GM19328 (cell line): ENCODE data around the gene ACADS.

ENCODE experiments used
- ATAC-seq: cut with Tn5 transposase; IDR thresholded peaks from one replicate; pipeline ENCODE4 v1.9.1; 2021; ENCODE audit warnings: mild to moderate bottlenecking, moderate library complexity; ENCODE audit not compliant: unreplicated experiment

Gene ACADS

GRCh38 chr12:120725659-120726509, at the start of gene ACADS:
Gene ACADS (plus strand): TSS chr12:120725826. CDS start chr12:120725886, 60 bp downstream.
- ATAC-seq = peak; percentile 98

- no peak for ATAC-seq
Observed at GRCh38 chr12:120677765-120678473, 47.7 kb upstream of the ACADS start.

DNA sequence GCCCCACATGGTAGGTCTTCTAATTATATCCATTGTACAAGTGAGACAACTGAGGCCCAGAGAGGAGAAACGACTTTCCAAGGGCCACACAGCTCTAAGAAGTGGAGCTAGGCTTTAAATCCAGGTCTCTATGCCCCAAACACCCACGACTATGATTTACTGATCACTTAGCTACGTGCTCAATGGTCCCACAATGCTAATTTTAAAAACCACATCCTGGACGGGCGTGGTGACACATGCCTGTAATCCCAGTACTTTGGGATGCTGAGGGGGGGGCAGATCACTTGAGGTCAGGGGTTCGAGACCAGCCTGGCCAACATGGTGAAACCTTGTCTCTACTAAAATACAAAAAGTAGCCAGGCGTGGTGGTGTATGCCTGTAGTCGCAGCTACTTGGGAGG, 47.1 kb upstream of the ACADS start:
- no peak for ATAC-seq

DNA sequence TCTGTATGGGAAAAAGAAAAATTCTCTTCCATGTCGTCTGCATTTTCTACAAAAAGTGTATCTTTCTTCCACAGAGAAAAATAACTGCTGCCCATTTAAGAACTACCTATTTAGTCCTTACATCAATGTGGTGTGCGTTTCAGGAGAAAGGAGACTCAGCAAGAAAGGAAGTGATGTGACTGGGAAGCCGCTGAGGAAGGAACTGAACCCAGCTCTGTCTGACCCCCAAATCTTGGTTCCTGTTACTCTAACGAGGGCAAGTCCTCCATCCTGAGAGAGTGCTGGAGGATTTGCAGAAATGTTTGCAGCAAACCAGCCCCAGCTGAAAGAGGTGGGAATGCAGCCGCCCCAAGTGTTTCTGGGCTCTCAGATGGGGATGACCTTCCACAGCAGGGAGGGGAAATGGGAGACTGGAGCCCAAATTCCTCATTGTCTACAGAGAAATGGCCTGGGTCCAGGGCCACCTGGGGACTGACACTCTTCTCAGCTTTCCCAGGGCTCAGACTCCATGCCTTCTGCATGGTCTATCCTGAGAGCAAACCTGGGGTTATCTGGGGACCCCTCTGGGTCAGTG, 45.4 kb upstream of the ACADS start:
- no peak for ATAC-seq

GRCh38 chr12:120684523-120684932, 41.1 kb upstream of the ACADS start:
- no peak for ATAC-seq

- ATAC-seq = no peak
Observed at GRCh38 chr12:120685522-120685921, 40.1 kb upstream of the ACADS start.

DNA sequence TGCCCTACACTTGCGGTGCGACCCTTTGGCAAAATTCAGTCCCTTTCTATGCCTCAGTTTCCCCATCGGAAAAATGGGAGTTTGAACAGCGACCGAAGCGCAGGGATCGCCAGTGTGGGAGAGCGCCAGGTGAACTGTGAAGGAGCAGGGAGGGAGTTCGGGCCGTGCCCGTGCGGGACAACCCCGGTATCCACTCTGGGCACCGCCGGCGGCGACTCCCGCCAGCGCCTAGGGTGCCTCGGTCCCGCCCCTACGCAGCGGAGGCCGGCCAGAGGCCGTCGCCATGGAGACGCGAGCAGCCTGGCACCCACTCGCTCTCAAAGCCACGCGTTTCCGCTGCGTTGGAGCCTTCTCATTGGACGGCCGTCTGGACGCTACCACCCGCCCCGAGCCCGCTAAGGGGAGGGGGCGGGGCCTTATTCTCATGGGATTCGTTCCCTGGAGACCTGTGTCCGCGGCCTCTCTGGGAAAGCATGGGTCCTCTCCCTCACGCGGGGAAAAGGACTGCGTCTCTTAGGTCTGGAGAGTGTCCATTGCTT, 39.4 kb upstream of the ACADS start:
- ATAC-seq = peak; percentile 74

GRCh38 chr12:120686690-120687577, 38.7 kb upstream of the ACADS start, which contains the start of gene MLEC:
Gene MLEC (plus strand): TSS chr12:120687149. CDS start chr12:120687297, 148 bp downstream.
- ATAC-seq = peak; percentile 57

DNA sequence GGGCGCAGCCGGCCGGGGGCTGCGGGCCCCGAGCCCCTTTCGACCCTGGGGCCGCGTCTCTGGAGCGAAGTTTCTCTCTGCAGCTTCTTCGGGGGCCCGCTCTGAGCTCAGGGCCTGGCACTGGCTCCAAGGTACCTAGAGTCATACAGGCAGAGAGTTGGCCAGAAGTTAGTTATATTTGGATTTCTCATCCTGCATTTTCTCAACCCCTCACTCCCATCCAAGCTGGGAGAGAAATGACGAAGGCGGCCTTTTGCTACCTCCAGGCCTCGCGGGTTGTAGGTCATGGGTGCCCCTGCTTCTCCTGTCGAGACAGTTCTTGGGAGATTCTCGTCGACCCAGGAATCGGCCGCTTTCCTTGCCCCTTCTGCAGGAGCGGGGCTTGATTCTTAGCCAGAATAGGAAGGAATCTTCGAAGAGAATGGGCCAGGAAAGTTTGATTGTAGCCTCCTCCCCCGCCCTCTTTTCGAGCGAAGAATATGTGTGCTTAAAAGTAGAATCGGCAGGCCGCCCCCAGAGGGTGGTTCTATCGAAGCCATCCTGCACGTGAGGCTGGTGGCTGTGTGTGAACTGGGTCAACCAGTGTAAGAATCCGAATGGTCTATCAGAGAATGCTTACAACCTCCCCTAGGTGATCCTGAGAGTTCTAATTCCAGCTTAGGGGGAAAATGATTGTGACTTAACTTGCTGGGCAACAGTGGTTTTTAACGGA, 37.9 kb upstream of the ACADS start:
- no peak for ATAC-seq

DNA sequence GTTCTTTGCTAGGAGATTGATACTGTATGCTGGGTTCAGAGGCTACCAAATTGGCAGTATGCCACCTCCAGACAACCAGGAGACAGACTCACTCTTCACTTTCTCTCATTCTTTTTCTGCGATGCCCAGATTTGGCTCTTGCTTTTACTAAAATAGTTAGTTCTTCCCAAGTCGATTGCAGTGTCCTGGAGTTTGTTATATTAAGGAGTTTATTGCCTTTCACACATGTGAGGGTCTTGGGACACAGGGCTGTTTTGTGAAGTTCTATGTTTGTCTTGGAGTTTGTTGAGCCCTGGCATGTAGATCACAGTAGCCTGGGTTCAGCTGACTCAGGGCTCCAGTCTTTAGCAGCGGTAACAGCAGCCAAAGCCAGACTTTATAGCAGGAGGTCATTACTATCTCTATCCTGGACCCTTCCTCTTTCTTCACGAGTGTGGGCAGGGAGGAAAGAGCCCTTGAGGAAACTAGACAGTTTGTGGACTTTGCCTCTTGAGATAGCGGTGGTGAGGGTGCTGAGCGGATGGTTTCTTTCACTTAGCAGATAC, 37.0 kb upstream of the ACADS start:
- no peak for ATAC-seq

- no peak for ATAC-seq
Observed at GRCh38 chr12:120689397-120690082, 36.1 kb upstream of the ACADS start.

GRCh38 chr12:120690083-120690450, 35.6 kb upstream of the ACADS start:
- no peak for ATAC-seq

DNA sequence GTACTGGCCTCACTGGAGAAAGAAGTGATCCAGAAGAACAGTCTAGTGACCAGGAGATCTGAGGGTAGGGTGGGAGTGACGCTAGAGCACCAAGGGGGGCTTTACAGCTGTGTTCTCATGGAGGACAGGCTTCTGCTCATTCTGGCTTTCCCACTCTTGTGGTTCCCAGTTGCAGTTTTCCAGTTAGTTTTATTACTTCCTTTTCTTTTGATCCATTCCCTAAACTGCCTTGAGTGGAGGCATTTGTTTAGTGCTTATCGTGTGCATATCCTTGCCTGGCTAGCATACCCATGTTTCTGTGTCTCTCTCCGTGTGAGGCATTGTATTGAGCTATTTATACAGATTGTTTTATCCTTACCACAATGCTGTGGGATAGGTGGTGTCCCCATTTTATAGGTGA, 34.6 kb upstream of the ACADS start:
- ATAC-seq = no peak

DNA sequence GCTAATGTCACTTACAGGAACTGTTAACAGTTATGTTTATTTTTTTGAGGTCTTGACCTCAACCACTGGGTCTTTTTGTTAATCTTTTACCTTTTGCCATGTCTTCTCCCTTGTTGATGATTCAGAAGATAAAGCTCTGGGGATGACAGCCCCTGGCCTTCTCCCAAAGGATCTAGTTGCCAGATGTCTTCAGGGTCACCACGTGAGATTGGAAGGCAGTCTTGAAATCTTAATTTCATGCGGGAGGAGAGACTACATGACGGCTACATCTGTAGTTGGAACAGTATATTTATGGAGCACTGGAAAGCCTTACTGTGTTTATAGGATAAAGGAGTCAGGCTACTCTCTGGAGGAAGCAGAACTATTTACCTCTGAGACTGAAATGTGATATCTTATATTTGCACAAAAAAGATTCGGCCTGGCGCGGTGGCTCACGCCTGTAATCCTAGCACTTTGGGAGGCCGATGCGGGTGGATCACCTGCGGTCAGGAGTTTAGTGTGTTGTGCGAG, 33.0 kb upstream of the ACADS start:
- ATAC-seq = no peak

DNA sequence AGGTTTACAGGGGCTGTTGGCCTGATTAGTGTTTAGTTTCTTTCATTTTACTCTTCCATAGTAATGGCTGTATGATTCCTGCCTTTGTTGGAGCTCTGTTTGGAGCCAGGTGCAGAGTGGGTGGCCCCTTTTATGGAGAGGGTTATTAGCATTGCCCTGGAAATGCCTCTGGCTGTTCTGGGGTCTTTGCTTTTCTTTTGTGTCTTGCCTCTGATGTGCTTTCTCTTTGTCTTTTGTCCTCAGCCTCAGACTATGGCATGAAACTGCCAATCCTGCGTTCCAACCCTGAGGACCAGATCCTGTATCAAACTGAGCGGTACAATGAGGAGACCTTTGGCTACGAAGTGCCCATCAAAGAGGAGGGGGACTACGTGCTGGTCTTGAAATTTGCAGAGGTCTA, 31.8 kb upstream of the ACADS start:
- ATAC-seq = no peak

DNA sequence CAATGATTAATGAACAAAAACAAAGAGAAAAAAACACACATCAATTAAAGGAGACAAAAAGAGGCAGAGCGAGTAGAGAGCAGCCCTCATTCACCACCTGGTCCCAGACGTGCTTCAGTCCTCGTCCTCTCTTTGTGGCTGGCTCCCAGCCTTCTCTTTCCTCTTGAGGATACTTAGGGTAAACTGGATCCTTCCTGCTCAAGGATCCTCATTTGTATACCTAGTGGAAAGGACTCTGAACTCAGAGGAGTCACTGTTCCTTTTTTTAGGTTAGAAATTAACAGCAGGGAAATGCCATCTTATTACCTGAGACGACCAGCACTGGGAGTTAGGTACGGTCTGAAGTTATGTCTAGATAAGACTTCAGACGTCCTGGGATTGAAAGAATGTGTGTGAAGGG, 29.0 kb upstream of the ACADS start:
- ATAC-seq = no peak

DNA sequence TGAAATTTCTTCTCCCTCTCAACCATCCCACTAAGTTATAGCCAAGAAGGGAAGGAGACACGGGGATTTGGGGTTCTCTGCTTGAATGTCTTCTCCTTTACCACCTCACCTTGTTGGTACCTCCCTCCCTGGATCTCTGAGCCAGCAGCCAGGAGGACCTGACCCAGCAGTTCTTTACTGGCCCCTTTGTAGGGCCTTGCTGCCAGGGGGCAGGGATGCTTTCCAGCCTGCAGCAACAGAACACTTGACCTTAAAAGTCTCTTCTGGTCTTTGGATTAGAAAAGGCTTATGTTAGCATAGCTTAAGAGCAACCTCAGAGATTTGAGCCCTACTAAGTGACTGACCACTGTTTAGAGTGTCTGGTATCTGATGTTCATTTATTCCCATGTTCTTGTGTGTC, 28.3 kb upstream of the ACADS start:
- ATAC-seq = no peak

GRCh38 chr12:120698665-120699064, 27.0 kb upstream of the ACADS start:
- no peak for ATAC-seq

DNA sequence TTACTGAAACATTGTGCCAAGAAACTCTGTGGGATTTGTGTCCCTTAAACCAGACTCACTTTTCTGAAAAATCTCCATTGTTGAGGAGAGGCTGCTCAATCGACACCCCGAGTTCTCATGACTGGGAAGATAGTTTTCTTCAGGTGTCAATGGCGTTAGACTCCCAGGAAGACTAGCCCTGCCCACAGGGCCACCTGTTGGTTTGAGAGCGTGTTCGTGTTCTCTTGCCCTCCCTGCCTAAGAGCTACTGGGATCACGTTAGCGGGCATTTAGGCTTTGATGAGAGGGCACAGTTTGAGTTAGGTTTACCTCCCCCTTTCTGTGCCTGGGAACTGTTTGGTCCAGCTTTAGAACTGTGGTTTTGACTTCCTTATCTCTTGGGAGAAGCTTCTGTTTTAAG, 26.1 kb upstream of the ACADS start:
- no peak for ATAC-seq
